Measurements from ENCODE around the gene KANTR.

DNA sequence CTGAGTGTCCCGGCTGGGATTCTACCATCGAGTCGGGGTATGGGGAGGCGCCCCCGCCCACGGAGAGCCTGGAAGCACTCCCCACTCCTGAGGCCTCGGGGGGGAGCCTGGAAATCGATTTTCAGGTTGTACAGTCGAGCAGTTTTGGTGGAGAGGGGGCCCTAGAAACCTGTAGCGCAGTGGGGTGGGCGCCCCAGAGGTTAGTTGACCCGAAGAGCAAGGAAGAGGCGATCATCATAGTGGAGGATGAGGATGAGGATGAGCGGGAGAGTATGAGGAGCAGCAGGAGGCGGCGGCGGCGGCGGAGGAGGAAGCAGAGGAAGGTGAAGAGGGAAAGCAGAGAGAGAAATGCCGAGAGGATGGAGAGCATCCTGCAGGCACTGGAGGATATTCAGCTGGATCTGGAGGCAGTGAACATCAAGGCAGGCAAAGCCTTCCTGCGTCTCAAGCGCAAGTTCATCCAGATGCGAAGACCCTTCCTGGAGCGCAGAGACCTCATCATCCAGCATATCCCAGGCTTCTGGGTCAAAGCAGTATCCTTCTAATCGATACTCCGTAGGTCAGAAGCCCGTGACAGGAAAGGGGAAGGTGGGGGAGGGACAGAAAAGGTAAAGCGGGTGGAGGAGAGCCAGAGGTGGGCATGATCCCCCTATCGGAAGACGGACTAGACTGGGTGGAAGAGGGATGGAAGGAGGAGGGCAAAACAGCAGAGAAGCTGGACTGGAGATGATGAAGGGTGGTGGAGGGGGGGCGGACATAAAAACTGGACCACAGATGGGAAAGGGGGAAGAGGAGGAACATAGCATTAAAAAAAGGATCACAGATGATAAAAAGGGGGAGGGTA lies 10.9 kb upstream of the KANTR start:
- TF ChIP-seq, protein P1, sequence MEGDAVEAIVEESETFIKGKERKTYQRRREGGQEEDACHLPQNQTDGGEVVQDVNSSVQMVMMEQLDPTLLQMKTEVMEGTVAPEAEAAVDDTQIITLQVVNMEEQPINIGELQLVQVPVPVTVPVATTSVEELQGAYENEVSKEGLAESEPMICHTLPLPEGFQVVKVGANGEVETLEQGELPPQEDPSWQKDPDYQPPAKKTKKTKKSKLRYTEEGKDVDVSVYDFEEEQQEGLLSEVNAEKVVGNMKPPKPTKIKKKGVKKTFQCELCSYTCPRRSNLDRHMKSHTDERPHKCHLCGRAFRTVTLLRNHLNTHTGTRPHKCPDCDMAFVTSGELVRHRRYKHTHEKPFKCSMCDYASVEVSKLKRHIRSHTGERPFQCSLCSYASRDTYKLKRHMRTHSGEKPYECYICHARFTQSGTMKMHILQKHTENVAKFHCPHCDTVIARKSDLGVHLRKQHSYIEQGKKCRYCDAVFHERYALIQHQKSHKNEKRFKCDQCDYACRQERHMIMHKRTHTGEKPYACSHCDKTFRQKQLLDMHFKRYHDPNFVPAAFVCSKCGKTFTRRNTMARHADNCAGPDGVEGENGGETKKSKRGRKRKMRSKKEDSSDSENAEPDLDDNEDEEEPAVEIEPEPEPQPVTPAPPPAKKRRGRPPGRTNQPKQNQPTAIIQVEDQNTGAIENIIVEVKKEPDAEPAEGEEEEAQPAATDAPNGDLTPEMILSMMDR (IDR thresholded peaks at IDR 0.05) = no peak
- TF ChIP-seq POLR2A (IDR thresholded peaks at IDR 0.05) = no peak
